IMR-90 (cell line): ENCODE results near the gene USP7. TPM values are rescaled to one million over a fixed set of nuclear protein-coding genes. Genes with fewer than 3 reads are reported as not detected.

Experiments
- ATAC-seq: fragments of 200-7000 bp; cut with Tn5 transposase; 2 replicates; pipeline ENCODE4 v1.9.1; 2020; ENCODE audit warnings: low read depth, mild to moderate bottlenecking, moderate library complexity
- BruUV-seq: library from RNA; stranded (reverse); fragments of 400-500 nt; replicated peaks from 2 replicates; lab custom pipeline; 2021; lab: Mats Ljungman, UMichigan
- CTCF ChIA-PET: fragments of 300-600 bp; formaldehyde crosslinking; extraction: SDS; loops from one replicate; lab custom pipeline; 2021; ENCODE audit warnings: antibody characterized with exemption; lab: Yijun Ruan, JAX
- POLR2A ChIA-PET: fragments of 300-600 bp; sonication (Branson Sonifier 250); formaldehyde crosslinking; loops from one replicate; lab custom pipeline; 2022; ENCODE audit warnings: antibody characterized with exemption; ENCODE audit not compliant: unreplicated experiment; lab: Charles Lee
- DNase-seq: peaks from one replicate; pipeline ENCODE4 v3.0.0; 2013
- H2AFZ ChIP-seq: replicated peaks from 2 replicates; pipeline ENCODE3; 2013; ENCODE audit warnings: low read length, mild to moderate bottlenecking; ENCODE audit not compliant: poor library complexity
- H2AK5ac ChIP-seq: 2 replicates; pipeline ENCODE4 v1.6.1; 2013; ENCODE audit warnings: low read depth, low read length, inconsistent platforms
- H2AK9ac ChIP-seq: replicated peaks from 2 replicates; pipeline ENCODE3; 2013; ENCODE audit warnings: mild to moderate bottlenecking, low read depth, low read length, moderate library complexity; ENCODE audit not compliant: poor library complexity
- H2BK120ac ChIP-seq: 2 replicates; pipeline ENCODE4 v1.6.1; 2013; ENCODE audit warnings: low read depth, low read length, inconsistent platforms
- H2BK15ac ChIP-seq: 3 replicates; pipeline ENCODE4 v1.6.1; 2013; ENCODE audit warnings: low read depth, low read length, inconsistent platforms
- H2BK20ac ChIP-seq: 2 replicates; pipeline ENCODE4 v1.6.1; 2013; ENCODE audit warnings: low read depth, mild to moderate bottlenecking, inconsistent platforms, low read length, moderate library complexity
- H2BK5ac ChIP-seq: 2 replicates; pipeline ENCODE4 v1.6.1; 2013; ENCODE audit warnings: mild to moderate bottlenecking, low read depth, low read length, inconsistent platforms; ENCODE audit not compliant: poor library complexity, severe bottlenecking
- H3K14ac ChIP-seq: replicated peaks from 2 replicates; pipeline ENCODE4 v1.6.1; 2013; ENCODE audit warnings: low read depth, low read length, inconsistent platforms
- H3K18ac ChIP-seq: 2 replicates; pipeline ENCODE4 v1.6.1; 2013; ENCODE audit warnings: low read depth, low read length, control low read depth
- H3K23ac ChIP-seq: 2 replicates; pipeline ENCODE4 v1.6.1; 2013; ENCODE audit warnings: low read depth, low read length, inconsistent platforms
- H3K27ac ChIP-seq: 2 replicates; pipeline ENCODE4 v1.5.1; 2013; ENCODE audit warnings: mild to moderate bottlenecking, control low read depth, low read length; ENCODE audit not compliant: insufficient read depth
- H3K27me3 ChIP-seq: 2 replicates; pipeline ENCODE4 v1.6.1; 2013; ENCODE audit warnings: low read length; ENCODE audit not compliant: control insufficient read depth, insufficient read depth
- H3K36me3 ChIP-seq: 2 replicates; pipeline ENCODE4 v1.6.1; 2013; ENCODE audit warnings: low read length, mixed read lengths; ENCODE audit not compliant: control insufficient read depth, insufficient read depth
- H3K4ac ChIP-seq: 2 replicates; pipeline ENCODE4 v1.6.1; 2013; ENCODE audit warnings: low read depth, low read length, inconsistent platforms
- H3K4me1 ChIP-seq: 2 replicates; pipeline ENCODE4 v1.6.1; 2013; ENCODE audit warnings: low read length, mixed read lengths; ENCODE audit not compliant: control insufficient read depth, insufficient read depth
- H3K4me2 ChIP-seq: 2 replicates; pipeline ENCODE4 v1.6.1; 2013; ENCODE audit warnings: low read depth, mild to moderate bottlenecking, control low read depth, low read length, moderate library complexity
- H3K4me3 ChIP-seq: 2 replicates; pipeline ENCODE4 v1.5.1; 2013; ENCODE audit warnings: low read depth, mild to moderate bottlenecking, control low read depth, low read length, moderate library complexity; ENCODE audit not compliant: insufficient read depth
- H3K56ac ChIP-seq: 2 replicates; pipeline ENCODE4 v1.6.1; 2013; ENCODE audit warnings: low read length, inconsistent platforms; ENCODE audit not compliant: insufficient read depth; ENCODE audit errors: extremely low read depth
- H3K79me1 ChIP-seq, 2 experiments: 2 replicates each; pipeline ENCODE4 v1.6.1; 2013; ENCODE audit warnings: low read length in 2 of 2, inconsistent platforms in 1 of 2, low read depth in 1 of 2
- H3K9ac ChIP-seq: 2 replicates; pipeline ENCODE4 v1.6.1; 2013; ENCODE audit warnings: low read depth, low read length, control low read depth
- H3K9me1 ChIP-seq: 2 replicates; pipeline ENCODE4 v1.6.1; 2013; ENCODE audit warnings: low read length, inconsistent platforms; ENCODE audit not compliant: insufficient read depth
- H3K9me3 ChIP-seq: 2 replicates; pipeline ENCODE4 v1.6.1; 2013; ENCODE audit warnings: low read length; ENCODE audit not compliant: control insufficient read depth, insufficient read depth
- H4K20me1 ChIP-seq: 2 replicates; pipeline ENCODE4 v1.6.1; 2013; ENCODE audit warnings: low read length, inconsistent platforms; ENCODE audit not compliant: insufficient read depth
- H4K5ac ChIP-seq: 2 replicates; pipeline ENCODE4 v1.6.1; 2013; ENCODE audit warnings: mild to moderate bottlenecking, low read depth, low read length, control low read depth
- H4K8ac ChIP-seq, 2 experiments: 2 replicates each; pipeline ENCODE4 v1.6.1; 2013; ENCODE audit warnings: low read depth in 2 of 2, low read length in 2 of 2, control low read depth in 1 of 2, inconsistent platforms in 1 of 2
- H4K91ac ChIP-seq: 2 replicates; pipeline ENCODE4 v1.6.1; 2013; ENCODE audit warnings: low read depth, low read length, inconsistent platforms; ENCODE audit not compliant: insufficient read depth
- BHLHE40 ChIP-seq: fragments of 150-350 bp; IDR thresholded peaks from 2 replicates; pipeline ENCODE4 v1.6.1; 2016; ENCODE audit warnings: mild to moderate bottlenecking, low read depth, low read length
- MAFK ChIP-seq: IDR thresholded peaks from 2 replicates; pipeline ENCODE4 v1.6.1; 2012; ENCODE audit warnings: low read depth, low read length, improper control_type of control experiment
- NFE2L2 ChIP-seq: fragments of 150-350 bp; IDR thresholded peaks from 2 replicates; pipeline ENCODE4 v1.6.1; 2016; ENCODE audit warnings: low read depth, mild to moderate bottlenecking, low read length
- POLR2A ChIP-seq: IDR thresholded peaks from 2 replicates; pipeline ENCODE4 v1.6.1; 2012; ENCODE audit warnings: mild to moderate bottlenecking, low read depth, low read length
- RAD21 ChIP-seq: IDR thresholded peaks from 2 replicates; pipeline ENCODE4 v1.6.1; 2012; ENCODE audit warnings: low read length, improper control_type of control experiment
- RCOR1 ChIP-seq: IDR thresholded peaks from 2 replicates; pipeline ENCODE4 v1.6.1; 2012; ENCODE audit warnings: mild to moderate bottlenecking, low read length, improper control_type of control experiment; ENCODE audit not compliant: insufficient replicate concordance
- RFX5 ChIP-seq: IDR thresholded peaks from 2 replicates; pipeline ENCODE4 v1.8.0; 2012; ENCODE audit warnings: low read depth, mild to moderate bottlenecking, low read length, moderate library complexity
- WGBS, 2 experiments: methylation state at CpG; one replicate each; pipeline versions ENCODE4 v1.1.5 to v1.1.7; 2013; ENCODE audit warnings: missing lambda C conversion rate in 2 of 2; ENCODE audit not compliant: insufficient read length in 1 of 2; ENCODE audit errors: extremely low coverage in 2 of 2; 5-methylcytosine and 5-hydroxymethylcytosine counted together
- dilution Hi-C: fragments of 300-500 bp; cut with HindIII; formaldehyde crosslinking; loops from one replicate; pipeline ENCODE4 v1.14.3; 2018; ENCODE audit warnings: low sequenced_read_pairs; ENCODE audit not compliant: unreplicated experiment
- in situ Hi-C: fragments of 300-500 bp; cut with MboI; formaldehyde crosslinking; loops from 3 replicates; pipeline ENCODE4 v1.14.3; 2019; ENCODE audit warnings: low sequenced_read_pairs, inconsistent platforms, mixed read lengths
- intact Hi-C: fragments of 100-400 bp; cut with micrococcal nuclease; formaldehyde crosslinking; loops from 2 replicates; pipeline ENCODE4 v1.10.0; 2022
- polyA plus RNA-seq, 3 experiments: library from polyadenylated mRNA; depleted of rRNA; stranded (reverse); fragments of >200 nt; gene quantifications; 2 replicates each; pipeline ENCODE4 v1.2.3, GENCODE V29; 2012; ENCODE audit warnings: low replicate concordance in 1 of 3
- total RNA-seq: library from RNA; depleted of rRNA; stranded (reverse); fragments of >200 nt; gene quantifications from 2 replicates; pipeline ENCODE4 v1.2.3, GENCODE V29; 2012

USP7 gene
- total and polyA plus RNA-seq, 2 of the 4 experiments (the other 2 are of a cell fraction) = 17.8 to 28.3 TPM

DNA sequence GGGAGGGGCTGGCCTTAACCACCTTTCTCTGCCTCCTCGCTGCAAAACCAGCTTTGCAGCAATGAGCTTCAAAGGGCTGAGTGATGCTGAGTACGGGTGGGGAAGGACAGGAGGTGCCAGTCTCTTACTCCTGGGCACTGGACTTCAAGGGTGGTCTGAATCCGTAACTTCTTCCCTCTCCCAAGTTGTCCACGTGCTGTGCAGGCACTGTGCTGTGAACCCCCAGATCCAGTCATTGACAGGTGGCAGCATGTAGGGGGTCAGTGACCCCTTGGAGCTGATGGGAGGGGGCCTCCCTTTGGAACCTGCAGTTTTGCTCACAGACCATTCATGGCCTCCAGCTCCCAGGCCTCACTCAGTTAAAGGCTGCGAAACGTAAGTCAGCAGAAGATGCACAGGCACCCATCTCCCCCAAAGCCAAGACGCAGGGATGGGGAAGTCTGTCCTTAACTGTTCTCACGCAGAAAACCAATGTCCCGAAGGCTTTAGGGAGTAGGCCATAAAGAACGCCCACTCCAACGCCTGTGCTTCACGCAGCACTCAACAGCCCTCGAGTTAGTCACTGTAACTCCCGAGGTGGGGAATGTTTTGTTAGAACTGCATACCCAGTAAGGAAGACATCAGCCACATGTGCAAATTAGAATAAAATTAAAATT lies 73.7 kb downstream of the USP7 start:
- Histone ChIP-seq H3K18ac (no peak overlapping the region), H2AK9ac (no peak overlapping the region), H4K5ac (no peak overlapping the region), H2BK120ac (no peak overlapping the region), H3K23ac (no peak overlapping the region), H4K91ac (no peak overlapping the region), H2BK15ac (no peak overlapping the region), H3K9ac (no peak overlapping the region), H2AFZ (peak overlapping the region; percentile 44), H4K20me1 (peaks cover 32% of the 10 kb centered on the region), H3K4me3 (no peak overlapping the region), H4K8ac (no peak overlapping the region), H3K36me3 (peaks cover 43% of the 10 kb centered on the region), H3K4me1 (peaks cover 20% of the 10 kb centered on the region), H3K56ac (no peak overlapping the region), H3K27me3 (no peaks in the 10 kb centered on the region), H3K27ac (no peak overlapping the region), H2BK20ac (no peak overlapping the region), H3K9me1 (peaks cover 30% of the 10 kb centered on the region), H3K4ac (no peak overlapping the region), H2BK5ac (no peak overlapping the region), H3K79me1 (peaks cover 21 to 68% of the 10 kb centered on the region in 2 experiments; a peak in 3 of 4 replicates), H3K9me3 (no peaks in the 10 kb centered on the region), H2AK5ac (no peak overlapping the region), H3K14ac (no peak overlapping the region), H3K4me2 (no peak overlapping the region)
- ATAC-seq (no peak), DNase-seq (no peak)
- TF ChIP-seq MAFK (no peak), RAD21 (no peak), BHLHE40 (no peak), RFX5 (no peak), POLR2A (no peak), NFE2L2 (no peak), RCOR1 (no peak)
- POLR2A ChIA-PET = no interaction called here
- in situ Hi-C loops (no loop called here), dilution Hi-C loops (no loop called here), intact Hi-C loops (loop anchor here (5.0 to 10.0 kb wide), 2 partner anchors 55 to 117 kb away; no protein-coding TSS in a partner anchor)
- WGBS, 2 experiments = no CpG with 5 or more reads among the region's 14 CpGs
- CTCF ChIA-PET = no interaction called here
- BruUV-seq = no TSS peak
